T-helper 2 cell treated with Interferon-gamma antibody and Interleukin-4, amounts not matched to agents 5 μg/mL and 100 μg/mL, for 36 hours (primary cell): ENCODE data around the gene OR5AP2.
"Not testable (repeated sequence)": the region's sequence is repeated elsewhere in the genome, so short reads cannot be mapped to it uniquely, and the experiment has no call there.

ENCODE experiments used
- DNase-seq: peaks from one replicate; pipeline ENCODE4 v3.0.0; 2021; ENCODE audit warnings: low spot score
- H3K27ac Mint-ChIP-seq: one replicate; pipeline ENCODE4 v1.8.0; 2021; ENCODE audit warnings: mild to moderate bottlenecking, mixed read lengths
- H3K27me3 Mint-ChIP-seq: one replicate; pipeline ENCODE4 v1.8.0; 2021; ENCODE audit warnings: low read depth, mixed read lengths
- H3K36me3 Mint-ChIP-seq: one replicate; pipeline ENCODE4 v1.8.0; 2021; ENCODE audit warnings: low read depth, mixed read lengths
- H3K4me1 Mint-ChIP-seq: one replicate; pipeline ENCODE4 v1.8.0; 2021; ENCODE audit warnings: low read depth, mixed read lengths
- H3K4me3 Mint-ChIP-seq: one replicate; pipeline ENCODE4 v1.8.0; 2022; ENCODE audit warnings: mild to moderate bottlenecking, moderate library complexity, mixed read lengths
- H3K9me3 Mint-ChIP-seq: one replicate; pipeline ENCODE4 v1.8.0; 2021; ENCODE audit warnings: mixed read lengths

OR5AP2 gene

DNA sequence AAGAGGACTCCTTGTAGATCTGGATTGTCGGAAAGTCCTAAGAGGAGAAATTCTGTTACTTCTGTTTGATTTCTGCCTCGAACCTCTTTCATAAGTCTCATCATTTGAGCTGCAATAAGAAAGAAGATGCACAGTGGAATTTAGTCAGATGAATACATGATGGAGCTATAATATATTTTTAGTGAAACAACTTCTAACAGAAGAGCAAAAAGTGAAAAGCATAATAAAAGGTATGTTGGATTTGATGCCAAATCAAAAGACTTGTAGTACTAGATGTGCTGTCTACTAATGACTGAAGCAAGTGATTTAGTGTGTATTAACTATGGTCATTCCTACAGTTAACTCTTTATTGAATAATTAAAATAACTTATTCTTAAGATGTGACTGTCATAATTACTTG, at the start of gene OR5AP2:
OR5AP2 (minus strand) TSS at position 101 of the 400 bp plus-strand sequence; CDS start at position 101, 0 bp downstream.
- peaks cover 8% of the 10 kb centered on the region for H3K9me3 Mint-ChIP-seq
- no peaks in the 10 kb centered on the region for H3K36me3 Mint-ChIP-seq
- no peaks in the 10 kb centered on the region for H3K4me1 Mint-ChIP-seq
- no peak for DNase-seq
- H3K27ac Mint-ChIP-seq, result no peak within 1 kb of the TSS
- H3K4me3 Mint-ChIP-seq, result no peak within 1 kb of the TSS
- no peaks in the 10 kb centered on the region for H3K27me3 Mint-ChIP-seq

DNA sequence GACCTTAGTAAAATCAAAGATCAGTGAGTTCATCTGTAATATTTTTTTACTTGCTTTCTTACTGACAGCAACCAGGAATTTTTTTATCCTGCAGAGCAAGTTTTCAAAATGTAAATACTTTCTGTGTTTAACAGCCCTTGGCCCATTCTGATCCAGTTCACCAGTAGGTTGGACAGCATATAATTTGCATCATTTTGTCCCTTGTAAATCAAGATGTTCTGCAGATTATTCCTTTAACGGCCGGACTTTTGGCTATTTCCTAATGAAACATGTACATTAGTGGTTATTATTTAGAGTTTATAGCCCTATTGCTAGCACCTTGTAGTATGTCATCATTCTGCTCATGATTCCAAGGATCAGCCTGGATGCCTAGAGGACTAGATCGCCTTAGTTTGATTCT, 48.9 kb upstream of the OR5AP2 start:
- H3K27me3 Mint-ChIP-seq, H3K4me3 Mint-ChIP-seq, H3K4me1 Mint-ChIP-seq, DNase-seq, H3K36me3 Mint-ChIP-seq, H3K27ac Mint-ChIP-seq: not testable (repeated sequence)
- H3K9me3 Mint-ChIP-seq, result peaks cover 10% of the 10 kb centered on the region

DNA sequence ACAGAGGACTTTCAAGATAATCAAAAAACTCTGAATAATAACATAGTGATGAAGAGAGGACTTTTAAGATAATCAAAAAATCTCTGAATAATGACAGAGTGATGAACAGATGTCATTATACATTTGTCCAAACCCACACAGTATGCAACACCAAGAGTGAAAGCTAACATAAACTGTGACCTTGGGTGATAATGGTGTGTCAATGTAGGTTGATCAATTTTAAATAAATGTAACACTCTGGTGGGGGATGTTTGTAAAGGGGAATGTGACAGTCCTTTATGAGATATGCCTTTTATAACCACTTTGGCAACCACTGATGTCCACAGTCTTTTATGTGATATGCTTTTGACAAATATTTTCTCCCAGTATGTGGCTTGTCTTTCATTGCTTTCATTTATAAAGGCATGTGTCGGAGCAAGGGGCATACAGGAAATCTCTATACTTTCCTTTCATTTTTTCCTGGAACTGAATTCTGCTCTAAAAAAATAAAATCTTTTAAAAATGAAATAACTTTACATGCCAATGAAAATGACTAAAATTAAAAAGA, 46.4 kb upstream of the OR5AP2 start:
- no peak for DNase-seq
- Mint-ChIP-seq H3K9me3 (peaks cover 13% of the 10 kb centered on the region), H3K4me3 (no peak overlapping the region), H3K4me1 (no peaks in the 10 kb centered on the region), H3K27ac (no peak overlapping the region), H3K36me3 (no peaks in the 10 kb centered on the region), H3K27me3 (no peaks in the 10 kb centered on the region)

DNA sequence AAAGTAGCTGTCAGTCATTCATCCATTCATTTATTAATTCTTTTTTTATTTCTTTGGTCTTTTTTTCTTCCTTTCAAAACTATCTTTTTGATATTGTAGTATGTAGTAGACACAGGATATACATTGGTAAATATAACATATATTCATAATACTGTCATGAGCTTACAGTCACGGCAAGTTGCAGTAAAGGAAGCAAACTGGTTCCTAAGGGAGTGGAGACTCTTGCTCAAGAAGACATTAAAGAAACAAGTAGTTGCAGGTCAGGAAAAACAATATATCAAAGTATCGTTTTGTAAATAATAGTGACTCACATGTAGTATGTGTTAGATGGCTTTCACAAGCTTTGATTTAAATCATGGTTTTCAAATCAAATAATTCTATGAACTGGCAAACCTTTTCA, 28.7 kb upstream of the OR5AP2 start:
- H3K36me3 Mint-ChIP-seq, result no peaks in the 10 kb centered on the region
- no peak overlapping the region for H3K27ac Mint-ChIP-seq
- DNase-seq, result no peak
- H3K4me1 Mint-ChIP-seq, result no peaks in the 10 kb centered on the region
- H3K4me3 Mint-ChIP-seq, result no peak overlapping the region
- H3K9me3 Mint-ChIP-seq, result peaks cover 16% of the 10 kb centered on the region
- H3K27me3 Mint-ChIP-seq, result no peaks in the 10 kb centered on the region

DNA sequence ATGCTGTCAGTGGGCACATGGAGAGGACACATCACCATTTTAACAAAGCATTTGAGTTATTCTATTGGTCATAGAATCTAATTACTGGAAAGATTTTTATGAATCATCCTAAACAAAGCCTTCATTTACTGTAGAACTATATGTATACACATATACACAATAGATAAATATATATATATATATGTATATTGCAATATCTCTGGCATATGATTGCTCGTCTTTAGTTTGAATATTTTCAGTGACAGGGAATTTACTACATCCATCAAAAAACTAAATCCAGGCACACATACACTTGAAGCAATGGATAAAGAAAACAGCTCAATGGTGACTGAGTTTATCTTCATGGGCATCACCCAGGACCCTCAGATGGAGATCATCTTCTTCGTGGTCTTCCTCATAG, 21.1 kb upstream of the OR5AP2 start, which contains the start of gene OR5AR1:
OR5AR1 (plus strand) TSS at position 301 of the 400 bp plus-strand sequence; CDS start at position 301, 0 bp downstream.
- Mint-ChIP-seq H3K4me1 (no peaks in the 10 kb centered on the region), H3K36me3 (no peaks in the 10 kb centered on the region), H3K9me3 (no peaks in the 10 kb centered on the region), H3K27ac (no peak within 1 kb of the TSS), H3K27me3 (no peaks in the 10 kb centered on the region), H3K4me3 (no peak within 1 kb of the TSS)
- DNase-seq, result no peak

DNA sequence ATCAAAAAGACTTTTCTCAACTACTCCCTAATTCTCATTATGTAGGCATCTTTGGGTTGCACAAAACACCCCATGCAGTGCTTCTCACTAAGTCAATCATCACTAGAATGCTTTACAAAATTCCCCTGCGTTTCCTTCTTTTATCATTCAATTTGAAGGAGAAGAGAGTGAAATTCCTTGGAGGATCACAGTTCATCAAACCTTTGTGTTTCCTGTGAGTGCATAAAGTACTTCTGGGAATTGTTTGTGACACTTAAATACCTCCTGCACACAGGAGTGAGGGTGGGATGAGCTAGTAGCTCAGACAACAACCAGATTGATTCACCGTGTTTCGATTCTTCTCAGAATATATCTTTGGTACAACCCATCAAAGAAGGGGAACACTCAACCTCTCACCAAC, 17.5 kb upstream of the OR5AP2 start:
- no peaks in the 10 kb centered on the region for H3K36me3 Mint-ChIP-seq
- H3K27me3 Mint-ChIP-seq, result no peaks in the 10 kb centered on the region
- no peak for DNase-seq
- no peak overlapping the region for H3K27ac Mint-ChIP-seq
- H3K4me3 Mint-ChIP-seq, result no peak overlapping the region
- no peaks in the 10 kb centered on the region for H3K4me1 Mint-ChIP-seq
- H3K9me3 Mint-ChIP-seq, result peaks cover 5% of the 10 kb centered on the region

DNA sequence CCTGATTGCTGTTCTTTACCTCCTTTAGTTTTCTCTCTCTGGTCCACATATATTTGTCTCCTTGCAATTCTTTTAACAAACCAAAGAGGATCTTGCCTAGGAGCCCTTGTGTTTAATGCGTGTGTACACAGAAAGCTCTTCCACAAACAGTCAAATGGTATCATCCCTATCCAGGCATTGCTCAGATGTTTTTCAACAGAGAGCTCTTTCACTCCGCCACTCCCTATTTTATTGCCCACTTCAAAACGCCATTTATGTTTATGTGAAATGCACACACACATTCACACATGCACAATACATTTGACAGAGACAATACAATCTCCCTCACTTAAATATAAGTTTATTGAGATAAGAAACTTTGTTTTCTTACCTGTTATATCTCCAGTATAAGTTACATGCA, 4.7 kb downstream of the OR5AP2 start:
- no peaks in the 10 kb centered on the region for H3K4me1 Mint-ChIP-seq
- peaks cover 12% of the 10 kb centered on the region for H3K9me3 Mint-ChIP-seq
- H3K36me3 Mint-ChIP-seq, result no peaks in the 10 kb centered on the region
- H3K27me3 Mint-ChIP-seq, result no peaks in the 10 kb centered on the region
- no peak for DNase-seq
- no peak overlapping the region for H3K27ac Mint-ChIP-seq
- no peak overlapping the region for H3K4me3 Mint-ChIP-seq

DNA sequence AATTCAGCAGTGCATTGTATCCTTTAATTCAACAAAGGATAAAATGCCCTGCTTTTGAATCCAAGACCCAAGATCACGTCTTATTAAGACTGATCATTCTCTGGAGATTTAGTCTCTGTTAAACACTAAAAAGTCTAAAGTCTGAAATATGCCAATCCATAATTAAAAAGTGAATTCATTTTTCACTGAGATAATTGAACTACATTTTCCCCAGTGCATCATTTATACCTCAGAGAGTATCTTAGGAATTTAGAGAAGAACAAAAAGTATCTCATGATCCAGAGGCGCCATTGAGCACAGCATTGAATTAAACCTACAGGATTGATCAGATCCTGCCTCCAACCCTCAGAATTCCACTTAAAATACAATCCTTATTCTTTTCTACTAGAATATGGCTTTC, 5.4 kb downstream of the OR5AP2 start:
- Mint-ChIP-seq H3K36me3 (no peaks in the 10 kb centered on the region), H3K9me3 (peaks cover 17% of the 10 kb centered on the region), H3K27ac (no peak overlapping the region), H3K4me3 (no peak overlapping the region), H3K27me3 (no peaks in the 10 kb centered on the region), H3K4me1 (no peaks in the 10 kb centered on the region)
- no peak for DNase-seq

DNA sequence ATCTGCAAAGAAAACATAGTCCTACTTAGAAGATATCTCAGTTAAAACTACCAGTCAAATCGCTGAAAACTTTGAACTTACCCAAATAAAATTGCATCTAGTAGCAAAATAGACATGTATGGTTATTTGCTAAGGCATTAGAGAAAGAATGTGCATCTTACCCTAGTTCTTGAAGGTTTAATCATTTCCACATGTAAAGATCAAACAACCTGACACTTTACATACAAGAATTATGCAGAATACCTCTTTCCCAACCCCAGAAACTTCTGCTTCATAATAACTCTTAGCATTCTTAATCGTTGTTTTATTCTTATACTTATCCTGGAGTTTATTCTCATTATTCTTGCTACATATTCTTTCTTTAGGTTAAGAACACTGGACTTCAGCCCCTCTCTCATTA, 9.9 kb downstream of the OR5AP2 start:
- Mint-ChIP-seq H3K9me3 (peaks cover 16% of the 10 kb centered on the region), H3K27me3 (no peaks in the 10 kb centered on the region), H3K36me3 (no peaks in the 10 kb centered on the region), H3K4me1 (no peaks in the 10 kb centered on the region), H3K27ac (no peak overlapping the region), H3K4me3 (no peak overlapping the region)
- no peak for DNase-seq

DNA sequence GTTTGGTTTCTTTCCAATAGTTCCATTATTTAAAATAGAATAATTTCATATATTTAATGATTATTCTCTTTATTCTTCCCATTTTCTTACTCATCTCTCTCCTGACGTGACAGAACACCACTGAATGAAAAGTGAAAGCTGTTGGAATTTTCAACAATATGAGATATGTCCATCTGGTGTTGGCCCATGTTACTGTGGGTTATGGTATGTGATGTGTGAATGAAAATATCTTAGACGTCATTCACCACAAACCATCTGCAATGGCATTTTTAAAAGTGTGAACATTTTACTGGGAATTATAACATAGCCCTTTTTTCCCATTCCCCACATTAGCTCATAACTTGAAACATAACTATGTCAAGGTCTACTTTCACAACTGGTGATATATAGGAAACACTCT, 16.3 kb downstream of the OR5AP2 start:
- H3K4me3 Mint-ChIP-seq, result no peak overlapping the region
- peaks cover 4% of the 10 kb centered on the region for H3K9me3 Mint-ChIP-seq
- no peaks in the 10 kb centered on the region for H3K27me3 Mint-ChIP-seq
- H3K27ac Mint-ChIP-seq, result no peak overlapping the region
- H3K36me3 Mint-ChIP-seq, result no peaks in the 10 kb centered on the region
- DNase-seq, result no peak
- no peaks in the 10 kb centered on the region for H3K4me1 Mint-ChIP-seq

DNA sequence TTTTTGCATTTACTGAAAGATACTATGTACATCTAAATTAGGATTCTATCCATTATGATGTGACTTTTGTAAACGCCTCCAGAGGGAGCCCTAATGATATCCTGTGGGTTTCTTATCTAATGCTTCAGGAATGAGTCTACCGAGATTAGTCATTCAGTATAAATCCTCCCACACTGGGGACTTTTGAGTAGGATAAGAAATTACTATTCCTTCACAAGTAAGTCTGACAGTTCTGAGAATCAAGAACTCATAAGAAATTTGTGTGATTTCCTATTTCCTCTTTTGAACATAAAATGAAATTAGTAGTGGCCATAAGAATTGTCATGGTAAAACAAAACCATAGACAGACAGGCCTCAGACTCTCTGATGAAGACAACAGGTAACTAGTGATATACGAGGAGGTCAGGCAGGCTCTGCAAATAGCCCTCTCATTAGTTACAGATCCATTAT, 17.6 kb downstream of the OR5AP2 start:
- Mint-ChIP-seq H3K4me3 (no peak overlapping the region), H3K27me3 (no peaks in the 10 kb centered on the region), H3K36me3 (no peaks in the 10 kb centered on the region), H3K27ac (no peak overlapping the region), H3K9me3 (peaks cover 4% of the 10 kb centered on the region), H3K4me1 (no peaks in the 10 kb centered on the region)
- no peak for DNase-seq

DNA sequence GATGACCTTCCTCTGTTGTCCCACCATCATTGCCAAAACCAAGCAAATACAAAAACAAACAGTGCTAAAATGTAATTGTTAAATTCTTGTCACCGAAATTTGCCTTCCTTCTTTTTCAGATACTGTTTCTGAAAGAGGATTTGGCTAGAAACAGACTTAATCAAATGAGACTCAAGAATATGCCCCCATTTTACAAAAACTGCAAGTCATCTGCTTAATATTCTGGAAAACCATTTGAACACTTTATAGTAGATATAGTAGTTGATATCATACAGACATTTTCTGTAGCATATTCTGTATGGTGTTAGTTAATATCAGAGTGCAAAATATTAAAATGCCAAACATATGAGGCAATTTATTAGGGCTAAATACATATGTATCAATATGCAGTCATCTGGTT, 31.1 kb downstream of the OR5AP2 start:
- peaks cover 4% of the 10 kb centered on the region for H3K9me3 Mint-ChIP-seq
- no peaks in the 10 kb centered on the region for H3K36me3 Mint-ChIP-seq
- H3K27ac Mint-ChIP-seq, result no peak overlapping the region

DNA sequence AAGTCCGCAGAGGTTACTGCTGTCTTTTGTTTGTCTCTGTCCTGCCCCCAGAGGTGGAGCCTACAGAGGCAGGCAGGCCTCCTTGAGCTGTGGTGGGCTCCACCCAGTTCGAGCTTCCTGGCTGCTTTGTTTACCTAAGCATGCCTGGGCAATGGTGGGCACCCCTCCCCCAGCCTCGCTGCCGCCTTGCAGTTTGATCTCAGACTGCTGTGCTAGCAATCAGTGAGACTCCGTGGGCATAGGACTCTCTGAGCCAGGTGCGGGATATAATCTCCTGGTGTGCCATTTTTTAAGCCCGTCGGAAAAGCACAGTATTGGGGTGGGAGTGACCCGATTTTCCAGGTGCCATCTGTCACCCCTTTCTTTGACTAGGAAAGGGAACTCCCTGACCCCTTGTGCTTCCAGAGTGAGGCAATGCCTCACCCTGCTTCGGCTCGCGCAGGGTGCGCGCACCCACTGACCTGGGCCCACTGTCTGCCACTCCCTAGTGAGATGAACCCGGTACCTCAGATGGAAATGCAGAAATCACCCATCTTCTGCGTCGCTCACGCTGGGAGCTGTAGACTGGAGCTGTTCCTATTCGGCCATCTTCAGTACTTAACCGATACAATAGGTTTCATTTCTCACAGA, 50.0 kb downstream of the OR5AP2 start:
- H3K9me3 Mint-ChIP-seq, result not testable (repeated sequence)

More for the DNA sequence above, 31.1 kb downstream of the OR5AP2 start:
- H3K4me3 Mint-ChIP-seq, result no peak overlapping the region
- H3K4me1 Mint-ChIP-seq, result no peaks in the 10 kb centered on the region
- DNase-seq, result no peak
- H3K27me3 Mint-ChIP-seq, result no peaks in the 10 kb centered on the region

More for the DNA sequence above, 50.0 kb downstream of the OR5AP2 start:
- not testable (repeated sequence) for H3K4me3 Mint-ChIP-seq, DNase-seq, H3K4me1 Mint-ChIP-seq, H3K36me3 Mint-ChIP-seq, H3K27ac Mint-ChIP-seq, H3K27me3 Mint-ChIP-seq
